ENCODE results near the gene ZFP69.

GRCh38 chr1:40495315-40495903 lies 18.3 kb downstream of the ZFP69 start:
- no peak for TF ChIP-seq CTCF (IDR thresholded peaks at IDR 0.05; ENCODE audit: low read depth, low read length, missing input control)
- no peak for TF ChIP-seq RXRA (IDR thresholded peaks at IDR 0.05)
- no peak for TF ChIP-seq TAF1 (conservative IDR thresholded peaks at IDR 0.05)
- no peak for TF ChIP-seq FOXA2 (IDR thresholded peaks at IDR 0.05)
- TF ChIP-seq REST (IDR thresholded peaks at IDR 0.05): no peak

Measured in liver (tissue), 3 donors.